ENCODE data around the gene CSRNP2. TPM values are rescaled to one million over a fixed set of nuclear protein-coding genes. Genes with fewer than 3 reads are reported as not detected.
"Not testable (repeated sequence)": the region's sequence is repeated elsewhere in the genome, so short reads cannot be mapped to it uniquely, and the experiment has no call there.

CSRNP2 gene
- total RNA-seq, 1 experiment from 2014 or later, result 6.3 TPM

- DNase-seq (ENCODE audit: low spot score), result no peak
Measured at GRCh38 chr12:51027342-51027835, 56.0 kb downstream of the CSRNP2 start.

GRCh38 chr12:51025836-51026638 is 57.4 kb downstream of the CSRNP2 start, which contains the start of gene SLC11A2:
SLC11A2 (minus strand) TSS chr12:51026384; CDS start chr12:51010728, 15,656 bp downstream.
- peak; percentile 95 for DNase-seq (ENCODE audit: low spot score)

GRCh38 chr12:51025338-51025835 is 58.0 kb downstream of the CSRNP2 start:
- DNase-seq (ENCODE audit: low spot score), result no peak

- no peak for DNase-seq (ENCODE audit: low spot score)
Measured at GRCh38 chr12:51023625-51024382, 59.6 kb downstream of the CSRNP2 start.

- DNase-seq (ENCODE audit: low spot score), result no peak
Measured at GRCh38 chr12:51021694-51022093, 61.7 kb downstream of the CSRNP2 start.

- DNase-seq (ENCODE audit: low spot score), result no peak
Measured at GRCh38 chr12:51020448-51021182, 62.8 kb downstream of the CSRNP2 start.

GRCh38 chr12:51019927-51020326 is 63.5 kb downstream of the CSRNP2 start:
- no peak for DNase-seq (ENCODE audit: low spot score)

- DNase-seq (ENCODE audit: low spot score), result no peak
Measured at GRCh38 chr12:51018956-51019355, 64.4 kb downstream of the CSRNP2 start.

GRCh38 chr12:51017452-51017851 is 65.9 kb downstream of the CSRNP2 start:
- no peak for DNase-seq (ENCODE audit: low spot score)

GRCh38 chr12:51014467-51014866 is 68.9 kb downstream of the CSRNP2 start:
- DNase-seq (ENCODE audit: low spot score), result not testable (repeated sequence)

- DNase-seq (ENCODE audit: low spot score), result no peak
Measured at GRCh38 chr12:51013441-51013840, 70.0 kb downstream of the CSRNP2 start.

- no peak for DNase-seq (ENCODE audit: low spot score)
Measured at GRCh38 chr12:51012570-51013236, 70.7 kb downstream of the CSRNP2 start.

- DNase-seq (ENCODE audit: low spot score), result no peak
Measured at GRCh38 chr12:51011955-51012354, 71.4 kb downstream of the CSRNP2 start.

Small RNA genes within 50 kb of the gene (small RNA-seq; reads per million reads assigned to genes)
- gene RNU6-1273P (not detected), gene RNU6-87P (not detected)

Other genes starting within 250 kb of the CSRNP2 start
- not detected in 2 replicates for gene TMPRSS12, start 240.7 kb downstream of the CSRNP2 start, total RNA-seq (2014; rRNA removed; shearing (Covaris generic))
- gene HIGD1C, start 131.1 kb downstream of the CSRNP2 start, total RNA-seq (2014; rRNA removed; shearing (Covaris generic)), result not detected in 2 replicates
- gene SLC11A2, start 57.2 kb downstream of the CSRNP2 start, total RNA-seq (2014; rRNA removed; shearing (Covaris generic)), result 20.1 and 42.9 TPM in 2 replicates
- gene LETMD1, start 35.3 kb downstream of the CSRNP2 start, total RNA-seq (2014; rRNA removed; shearing (Covaris generic)), result 36.8 and 47.1 TPM in 2 replicates
- 8.4 and 8.7 TPM in 2 replicates for gene TFCP2, start 89.5 kb upstream of the CSRNP2 start, total RNA-seq (2014; rRNA removed; shearing (Covaris generic))
- 0.05 TPM in 1 of 2 replicates, not detected in the other for gene POU6F1, start 134.5 kb upstream of the CSRNP2 start, total RNA-seq (2014; rRNA removed; shearing (Covaris generic))
- gene DAZAP2, start 155.2 kb upstream of the CSRNP2 start, total RNA-seq (2014; rRNA removed; shearing (Covaris generic)), result 174 and 187 TPM in 2 replicates
- gene SMAGP, start 186.8 kb upstream of the CSRNP2 start, total RNA-seq (2014; rRNA removed; shearing (Covaris generic)), result 93.2 and 125 TPM in 2 replicates
- gene BIN2, start 240.6 kb upstream of the CSRNP2 start, total RNA-seq (2014; rRNA removed; shearing (Covaris generic)), result 0.42 and 0.56 TPM in 2 replicates

Data from HT-29 (cell line).